GM21526 (cell line): ENCODE results near the gene MYO1A.

Source experiments
- ATAC-seq: cut with Tn5 transposase; IDR thresholded peaks from one replicate; pipeline ENCODE4 v1.9.1; 2021; ENCODE audit warnings: moderate library complexity; ENCODE audit not compliant: unreplicated experiment, low FRiP score

MYO1A gene

GRCh38 chr12:57049890-57050289 is at the start of gene MYO1A:
Gene MYO1A, minus strand, starts transcription at chr12:57050129. Its CDS starts 1,806 bp downstream, at chr12:57048323.
- ATAC-seq, result no peak

- ATAC-seq, result no peak
These were observed 49.3 kb upstream of the MYO1A start for GRCh38 chr12:57099047-57099714.

GRCh38 chr12:57098546-57098945 is 48.6 kb upstream of the MYO1A start:
- no peak for ATAC-seq

GRCh38 chr12:57097554-57097835 is 47.6 kb upstream of the MYO1A start:
- no peak for ATAC-seq

- ATAC-seq, result no peak
These were observed 47.0 kb upstream of the MYO1A start for GRCh38 chr12:57096748-57097553.

GRCh38 chr12:57096099-57096572 is 46.2 kb upstream of the MYO1A start:
- ATAC-seq, result no peak

- no peak for ATAC-seq
These were observed 45.5 kb upstream of the MYO1A start for GRCh38 chr12:57095440-57095839.

GRCh38 chr12:57094208-57095160 is 44.6 kb upstream of the MYO1A start:
- no peak for ATAC-seq

- ATAC-seq, result no peak
These were observed 43.7 kb upstream of the MYO1A start for GRCh38 chr12:57093415-57094207.

- ATAC-seq, result no peak
These were observed 43.0 kb upstream of the MYO1A start for GRCh38 chr12:57092876-57093414.

- ATAC-seq, result no peak
These were observed 42.6 kb upstream of the MYO1A start for GRCh38 chr12:57092529-57092862.

GRCh38 chr12:57091638-57092528 is 42.0 kb upstream of the MYO1A start:
- no peak for ATAC-seq

GRCh38 chr12:57090924-57091637 is 41.2 kb upstream of the MYO1A start:
- ATAC-seq, result no peak

GRCh38 chr12:57090490-57090889 is 40.6 kb upstream of the MYO1A start:
- no peak for ATAC-seq

GRCh38 chr12:57089271-57090245 is 39.6 kb upstream of the MYO1A start:
- no peak for ATAC-seq

- ATAC-seq, result peak; percentile 49
These were observed 38.7 kb upstream of the MYO1A start, which contains the start of gene NAB2 for GRCh38 chr12:57088354-57089270. Gene NAB2, plus strand, starts transcription at chr12:57089114. Its CDS starts 158 bp downstream, at chr12:57089272.
